ENCODE results near the gene TSPAN16. TPM values are rescaled to one million over a fixed set of nuclear protein-coding genes. Genes with fewer than 3 reads are reported as not detected.

The TSPAN16 gene
- total and polyA plus RNA-seq, 2 experiments from 2014 or later, result not detected

DNA sequence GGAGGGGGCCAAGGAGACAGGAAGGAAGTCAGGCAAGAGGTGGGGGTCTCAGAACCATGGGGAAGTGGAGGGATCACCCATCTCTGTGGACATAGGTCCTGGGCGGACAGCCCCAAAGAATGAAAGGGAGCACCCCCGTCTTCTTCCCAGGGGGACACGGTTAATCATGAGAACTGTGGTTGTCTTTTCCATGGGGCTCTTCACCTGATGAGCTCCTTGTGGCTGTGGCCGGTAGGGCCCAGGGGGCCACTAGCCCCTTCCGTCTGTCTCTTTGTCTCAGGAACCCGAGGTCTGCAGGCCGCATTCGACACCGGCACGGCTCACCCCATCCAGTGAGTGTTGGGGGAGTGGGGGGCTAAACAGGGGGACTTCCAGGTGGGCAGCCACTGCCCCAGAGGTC is 67.9 kb downstream of the TSPAN16 start:
- H3K4me2 ChIP-seq, result no peak overlapping the region
- H3K4me1 ChIP-seq (ENCODE audit: insufficient read depth), result peaks cover 6% of the 10 kb centered on the region; the same call in 1 of the 2 replicates
- DNase-seq (ENCODE audit: low spot score) (no peak), ATAC-seq (no peak)
- H3K4me3 Mint-ChIP-seq, result no peak overlapping the region
- H3K9me2 ChIP-seq (ENCODE audit: insufficient read depth), result no peaks in the 10 kb centered on the region
- peaks cover 12% of the 10 kb centered on the region for H3K4me1 Mint-ChIP-seq
- H3K27me3 Mint-ChIP-seq (ENCODE audit: insufficient read depth, low read depth, poor library complexity), result peaks cover 21% of the 10 kb centered on the region
- 0 out of 3 replicates have a peak, but pooled peaks cover 3% of the 10 kb centered on the region for H3K36me3 Mint-ChIP-seq (ENCODE audit: low read depth)
- 0 out of 2 replicates have a peak, but pooled peaks cover 2% of the 10 kb centered on the region for H4K20me1 ChIP-seq (replicated peaks; ENCODE audit: insufficient read depth)
- H3K79me2 ChIP-seq (replicated peaks; ENCODE audit: insufficient read depth), result no peaks in the 10 kb centered on the region
- H3K27ac Mint-ChIP-seq, result no peak overlapping the region
- no peak for TF ChIP-seq CREB1 (CRISPR knock-in tag; IDR thresholded peaks at IDR 0.05; ENCODE audit: low read depth)
- TF ChIP-seq JUNB (IDR thresholded peaks at IDR 0.05; ENCODE audit: unreplicated experiment), result no peak
- TF ChIP-seq ZNF114 (CRISPR knock-in tag; IDR thresholded peaks at IDR 0.05), result no peak
- TF ChIP-seq STAT1 (IDR thresholded peaks at IDR 0.05; ENCODE audit: unreplicated experiment), result no peak
- no peak for TF ChIP-seq NANOG (IDR thresholded peaks at IDR 0.05; ENCODE audit: borderline replicate concordance)
- no peak for TF ChIP-seq ZNF331 (CRISPR knock-in tag; IDR thresholded peaks at IDR 0.05; ENCODE audit: low read depth)
- TF ChIP-seq, protein P1, sequence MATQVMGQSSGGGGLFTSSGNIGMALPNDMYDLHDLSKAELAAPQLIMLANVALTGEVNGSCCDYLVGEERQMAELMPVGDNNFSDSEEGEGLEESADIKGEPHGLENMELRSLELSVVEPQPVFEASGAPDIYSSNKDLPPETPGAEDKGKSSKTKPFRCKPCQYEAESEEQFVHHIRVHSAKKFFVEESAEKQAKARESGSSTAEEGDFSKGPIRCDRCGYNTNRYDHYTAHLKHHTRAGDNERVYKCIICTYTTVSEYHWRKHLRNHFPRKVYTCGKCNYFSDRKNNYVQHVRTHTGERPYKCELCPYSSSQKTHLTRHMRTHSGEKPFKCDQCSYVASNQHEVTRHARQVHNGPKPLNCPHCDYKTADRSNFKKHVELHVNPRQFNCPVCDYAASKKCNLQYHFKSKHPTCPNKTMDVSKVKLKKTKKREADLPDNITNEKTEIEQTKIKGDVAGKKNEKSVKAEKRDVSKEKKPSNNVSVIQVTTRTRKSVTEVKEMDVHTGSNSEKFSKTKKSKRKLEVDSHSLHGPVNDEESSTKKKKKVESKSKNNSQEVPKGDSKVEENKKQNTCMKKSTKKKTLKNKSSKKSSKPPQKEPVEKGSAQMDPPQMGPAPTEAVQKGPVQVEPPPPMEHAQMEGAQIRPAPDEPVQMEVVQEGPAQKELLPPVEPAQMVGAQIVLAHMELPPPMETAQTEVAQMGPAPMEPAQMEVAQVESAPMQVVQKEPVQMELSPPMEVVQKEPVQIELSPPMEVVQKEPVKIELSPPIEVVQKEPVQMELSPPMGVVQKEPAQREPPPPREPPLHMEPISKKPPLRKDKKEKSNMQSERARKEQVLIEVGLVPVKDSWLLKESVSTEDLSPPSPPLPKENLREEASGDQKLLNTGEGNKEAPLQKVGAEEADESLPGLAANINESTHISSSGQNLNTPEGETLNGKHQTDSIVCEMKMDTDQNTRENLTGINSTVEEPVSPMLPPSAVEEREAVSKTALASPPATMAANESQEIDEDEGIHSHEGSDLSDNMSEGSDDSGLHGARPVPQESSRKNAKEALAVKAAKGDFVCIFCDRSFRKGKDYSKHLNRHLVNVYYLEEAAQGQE (IDR thresholded peaks at IDR 0.05; ENCODE audit: unreplicated experiment), result no peak
- H3K27ac ChIP-seq (ENCODE audit: low read depth), result no peak overlapping the region
- H3K4me3 ChIP-seq, result no peak overlapping the region
- no peaks in the 10 kb centered on the region for H3K9me3 Mint-ChIP-seq
- H3K36me3 ChIP-seq (ENCODE audit: insufficient read depth), result no peaks in the 10 kb centered on the region
- no peaks in the 10 kb centered on the region for H3K27me3 ChIP-seq (ENCODE audit: insufficient read depth)
- H3F3A ChIP-seq (replicated peaks; ENCODE audit: low read depth), result no peaks in the 10 kb centered on the region
- H2AFZ ChIP-seq, result no peak overlapping the region

DNA sequence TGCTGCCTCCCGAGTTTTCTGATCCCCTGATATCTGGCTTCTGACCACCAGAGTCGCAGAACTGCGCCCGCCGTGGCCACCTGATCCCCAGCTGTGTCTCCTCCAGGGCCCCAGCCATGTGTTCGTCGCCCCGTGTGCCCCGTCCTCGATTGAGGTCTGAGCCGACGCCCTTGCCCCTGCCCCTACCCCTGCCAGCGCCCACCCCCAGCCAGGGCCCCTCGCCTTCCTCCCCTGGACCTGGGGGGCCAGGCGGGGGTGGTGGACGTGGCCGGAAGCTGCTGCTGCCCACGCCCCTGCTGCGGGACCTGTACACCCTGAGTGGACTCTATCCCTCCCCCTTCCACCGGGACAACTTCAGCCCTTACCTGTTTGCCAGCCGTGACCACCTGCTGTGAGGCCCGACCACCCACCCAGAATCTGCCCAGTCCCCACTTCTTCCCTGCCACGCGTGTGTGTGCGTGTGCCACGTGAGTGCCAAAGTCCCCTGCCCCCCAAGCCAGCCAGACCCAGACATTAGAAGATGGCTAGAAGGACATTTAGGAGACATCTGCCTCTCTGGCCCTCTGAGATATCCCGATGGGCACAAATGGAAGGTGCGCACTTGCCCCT is 68.4 kb downstream of the TSPAN16 start:
- Mint-ChIP-seq H3K36me3 (ENCODE audit: low read depth) (0 out of 3 replicates have a peak, but pooled peaks cover 3% of the 10 kb centered on the region), H3K27me3 (ENCODE audit: insufficient read depth, low read depth, poor library complexity) (peaks cover 17% of the 10 kb centered on the region), H3K4me1 (peaks cover 12% of the 10 kb centered on the region), H3K4me3 (no peak overlapping the region), H3K9me3 (no peaks in the 10 kb centered on the region), H3K27ac (no peak overlapping the region)
- Histone ChIP-seq H3K4me1 (ENCODE audit: insufficient read depth) (peaks cover 6% of the 10 kb centered on the region; the same call in 1 of the 2 replicates), H2AFZ (no peak overlapping the region), H3F3A (replicated peaks; ENCODE audit: low read depth) (no peaks in the 10 kb centered on the region), H3K27ac (ENCODE audit: low read depth) (no peak overlapping the region), H4K20me1 (replicated peaks; ENCODE audit: insufficient read depth) (0 out of 2 replicates have a peak, but pooled peaks cover 5% of the 10 kb centered on the region), H3K79me2 (replicated peaks; ENCODE audit: insufficient read depth) (no peaks in the 10 kb centered on the region), H3K27me3 (ENCODE audit: insufficient read depth) (no peaks in the 10 kb centered on the region), H3K4me2 (no peak overlapping the region), H3K9me2 (ENCODE audit: insufficient read depth) (no peaks in the 10 kb centered on the region), H3K4me3 (no peak overlapping the region), H3K36me3 (ENCODE audit: insufficient read depth) (no peaks in the 10 kb centered on the region)
- DNase-seq (ENCODE audit: low spot score) (no peak), ATAC-seq (no peak)
- no peak for TF ChIP-seq NANOG (IDR thresholded peaks at IDR 0.05; ENCODE audit: borderline replicate concordance)
- no peak for TF ChIP-seq CREB1 (CRISPR knock-in tag; IDR thresholded peaks at IDR 0.05; ENCODE audit: low read depth)
- TF ChIP-seq JUNB (IDR thresholded peaks at IDR 0.05; ENCODE audit: unreplicated experiment), result no peak
- TF ChIP-seq ZNF331 (CRISPR knock-in tag; IDR thresholded peaks at IDR 0.05; ENCODE audit: low read depth), result no peak
- TF ChIP-seq STAT1 (IDR thresholded peaks at IDR 0.05; ENCODE audit: unreplicated experiment), result no peak
- TF ChIP-seq ZNF114 (CRISPR knock-in tag; IDR thresholded peaks at IDR 0.05), result no peak
- TF ChIP-seq, protein P1 (IDR thresholded peaks at IDR 0.05; ENCODE audit: unreplicated experiment), result no peak
- TF ChIP-seq CTCF (conservative IDR thresholded peaks at IDR 0.05; ENCODE audit: low read depth in 2 of 2), result no peak
- no peak for TF ChIP-seq EZH2 (IDR thresholded peaks at IDR 0.05; ENCODE audit: low read depth, unreplicated experiment)
- no peak for TF ChIP-seq EZH2phosphoT487 (IDR thresholded peaks at IDR 0.05; ENCODE audit: unreplicated experiment)
- TF ChIP-seq ETS1 (IDR thresholded peaks at IDR 0.05), result no peak
